Tibial artery (tissue), 4 donors: ENCODE measurements around the gene CFAP97.

Source experiments
- DNase-seq, 2 donors: peaks; one replicate each; pipeline ENCODE4 v3.0.0-alpha.2; 2019
- H3K27ac ChIP-seq, 2 donors: fragments of 200-600 bp; sonication (generic) in 1 of 2; 1 replicate in 1 of 2; 2 replicates in 1 of 2; pipeline ENCODE4 v1.5.1; 2018 to 2019; ENCODE audit warnings: mild to moderate bottlenecking in 1 of 2
- H3K27me3 ChIP-seq, 2 donors: fragments of 200-600 bp; sonication (generic) in 1 of 2; one replicate each; pipeline versions ENCODE4 v1.5.1 to v1.6.0; 2016 to 2019
- H3K36me3 ChIP-seq, 3 donors: fragments of 200-600 bp; sonication (generic) in 2 of 3; one replicate each; pipeline ENCODE4 v1.5.1; 2016 to 2019; ENCODE audit warnings: mild to moderate bottlenecking in 2 of 3
- H3K4me1 ChIP-seq, 4 donors: fragments of 200-600 bp; sonication (generic) in 2 of 4; 1 replicate in 3 of 4; 2 replicates in 1 of 4; pipeline ENCODE4 v1.5.1; 2016 to 2019
- H3K4me3 ChIP-seq, 2 donors: fragments of 200-600 bp; sonication (generic) in 1 of 2; 1 replicate in 1 of 2; 2 replicates in 1 of 2; pipeline ENCODE4 v1.5.1; 2018 to 2019; ENCODE audit warnings: mild to moderate bottlenecking in 2 of 2
- H3K9me3 ChIP-seq, 3 donors: fragments of 200-600 bp; sonication (generic) in 1 of 3; one replicate each; pipeline ENCODE4 v1.5.1; 2016 to 2019
- CTCF ChIP-seq, 2 experiments: fragments of 200-600 bp in 1 of 2; fragments of 450-650 bp in 1 of 2; IDR thresholded peaks; one replicate each; pipeline ENCODE4 v1.5.1; 2017 to 2019; ENCODE audit warnings: antibody characterized with exemption in 2 of 2, mild to moderate bottlenecking in 1 of 2, moderate library complexity in 1 of 2
- intact Hi-C: fragments of 100-400 bp; cut with DNase I; formaldehyde crosslinking; loops from one replicate; pipeline ENCODE4 v1.15.0; 2023; ENCODE audit warnings: low total_unique reads

Gene CFAP97

DNA sequence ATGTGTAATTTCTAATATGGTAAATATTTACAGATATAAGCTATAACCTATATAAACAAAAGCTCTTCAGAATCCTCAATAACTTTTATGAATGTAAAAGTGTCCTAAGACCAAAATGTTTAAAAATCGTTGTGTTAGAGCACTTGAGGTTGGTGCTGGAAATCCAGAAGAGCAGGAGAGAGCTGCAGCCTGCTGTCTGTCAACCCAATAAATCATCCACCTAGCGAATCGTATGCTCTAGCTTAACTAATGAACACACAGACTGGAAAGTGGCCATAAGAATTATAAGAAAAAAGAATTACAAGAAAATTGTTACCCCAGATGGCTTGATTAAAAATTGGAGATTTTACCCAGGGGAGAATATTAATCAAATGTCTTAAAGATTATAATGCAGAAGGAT is 17.0 kb downstream of the CFAP97 start:
- peaks cover 7 to 30% (median 18%) of the 10 kb centered on the region in 3 donors for H3K36me3 ChIP-seq
- H3K27ac ChIP-seq, result no peak overlapping the region
- H3K9me3 ChIP-seq, result no peaks in the 10 kb centered on the region
- no peak for TF ChIP-seq CTCF (IDR thresholded peaks at IDR 0.05)
- intact Hi-C loops, result loop anchor here (5.0 kb wide), 1 partner anchor 144 kb away; no protein-coding TSS in a partner anchor
- no peak overlapping the region for H3K4me3 ChIP-seq
- no peaks in the 10 kb centered on the region for H3K27me3 ChIP-seq
- peaks cover 0 to 17% (median 7%) of the 10 kb centered on the region in 4 donors for H3K4me1 ChIP-seq
- DNase-seq, result no peak

DNA sequence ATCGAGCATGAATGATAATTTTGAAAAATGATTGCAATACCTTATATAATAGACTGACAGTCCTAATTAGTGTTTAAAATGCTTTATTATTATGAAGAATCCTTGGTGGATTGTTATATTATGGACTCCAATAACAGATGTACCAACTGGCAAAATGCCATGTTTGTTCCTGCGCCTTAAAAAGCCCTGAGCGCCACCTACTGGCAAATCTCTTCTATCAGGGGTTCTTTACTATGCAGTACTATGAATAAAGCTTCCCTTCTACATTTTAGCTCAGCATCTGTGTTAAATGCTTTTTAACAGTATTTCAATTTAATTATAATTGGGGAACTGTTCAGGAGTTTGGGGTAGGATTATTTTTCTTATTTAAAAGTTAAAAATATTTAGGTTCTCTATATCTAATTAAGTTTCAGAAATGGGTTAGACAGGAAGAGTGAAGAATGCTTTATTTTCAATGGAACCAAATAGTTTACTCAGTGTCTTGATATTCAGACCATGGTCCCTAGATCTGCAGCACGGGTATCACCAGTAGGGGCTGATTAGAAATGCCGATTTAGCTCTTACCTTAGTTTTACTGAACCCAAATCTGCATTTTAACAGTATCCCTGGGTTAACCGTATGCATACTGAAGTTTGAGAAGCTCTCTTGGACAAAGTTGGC is 20.0 kb downstream of the CFAP97 start:
- Histone ChIP-seq H3K4me1 (peaks cover 0 to 39% (median 7%) of the 10 kb centered on the region in 4 donors), H3K27me3 (no peaks in the 10 kb centered on the region), H3K36me3 (peaks cover 6 to 16% (median 8%) of the 10 kb centered on the region in 3 donors), H3K27ac (peak overlapping the region in 1 of 2 donors; percentile 74), H3K9me3 (no peaks in the 10 kb centered on the region), H3K4me3 (no peak overlapping the region)
- intact Hi-C loops, result loop anchor here (5.0 kb wide), 1 partner anchor 41 kb away; the partner anchor contains the start of gene SLC25A4
- DNase-seq, result peak; percentile 87 to 89
- peak; percentile 75 to 84 for TF ChIP-seq CTCF (IDR thresholded peaks at IDR 0.05)

DNA sequence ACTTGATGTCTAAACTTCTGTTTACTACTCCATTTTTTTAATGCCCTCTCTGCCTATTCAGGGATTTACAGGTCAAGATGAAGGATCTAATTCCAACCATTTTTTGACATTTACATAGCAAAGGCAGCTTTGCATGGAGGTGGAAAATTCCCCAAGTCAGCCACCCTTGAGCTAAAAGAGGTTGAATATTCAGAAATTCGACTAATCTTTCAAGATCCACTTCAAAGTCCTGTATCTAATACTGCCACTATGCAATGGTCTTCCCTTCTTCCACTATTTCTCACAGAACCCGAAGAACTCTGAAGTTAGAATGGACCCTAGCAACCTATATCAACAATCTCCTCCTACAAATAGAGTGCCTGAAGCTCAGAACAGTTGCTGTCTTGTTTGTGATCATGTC is 21.6 kb downstream of the CFAP97 start:
- DNase-seq, result no peak
- Histone ChIP-seq H3K4me3 (no peak overlapping the region), H3K4me1 (peaks cover 0 to 43% (median 4%) of the 10 kb centered on the region in 4 donors), H3K27me3 (no peaks in the 10 kb centered on the region), H3K36me3 (peaks cover 0 to under 1% (median 0%) of the 10 kb centered on the region in 3 donors), H3K9me3 (no peaks in the 10 kb centered on the region), H3K27ac (peak overlapping the region; percentile 70 to 74)
- intact Hi-C loops, result loop anchor here (5.0 kb wide), 1 partner anchor 40 kb away; the partner anchor contains the start of gene SLC25A4
- TF ChIP-seq CTCF (IDR thresholded peaks at IDR 0.05), result no peak

- no peak overlapping the region for H3K4me3 ChIP-seq
- peak overlapping the region in 1 of 2 donors; percentile 74 for H3K27ac ChIP-seq
- intact Hi-C loops, result no loop called here
- DNase-seq, result no peak
- H3K27me3 ChIP-seq, result no peaks in the 10 kb centered on the region
- H3K4me1 ChIP-seq, result peaks cover 0 to 48% (median 4%) of the 10 kb centered on the region in 4 donors
- no peaks in the 10 kb centered on the region for H3K36me3 ChIP-seq
- H3K9me3 ChIP-seq, result no peaks in the 10 kb centered on the region
- TF ChIP-seq CTCF (IDR thresholded peaks at IDR 0.05), result no peak
Observed at GRCh38 chr4:185179488-185179887, 24.3 kb downstream of the CFAP97 start.

DNA sequence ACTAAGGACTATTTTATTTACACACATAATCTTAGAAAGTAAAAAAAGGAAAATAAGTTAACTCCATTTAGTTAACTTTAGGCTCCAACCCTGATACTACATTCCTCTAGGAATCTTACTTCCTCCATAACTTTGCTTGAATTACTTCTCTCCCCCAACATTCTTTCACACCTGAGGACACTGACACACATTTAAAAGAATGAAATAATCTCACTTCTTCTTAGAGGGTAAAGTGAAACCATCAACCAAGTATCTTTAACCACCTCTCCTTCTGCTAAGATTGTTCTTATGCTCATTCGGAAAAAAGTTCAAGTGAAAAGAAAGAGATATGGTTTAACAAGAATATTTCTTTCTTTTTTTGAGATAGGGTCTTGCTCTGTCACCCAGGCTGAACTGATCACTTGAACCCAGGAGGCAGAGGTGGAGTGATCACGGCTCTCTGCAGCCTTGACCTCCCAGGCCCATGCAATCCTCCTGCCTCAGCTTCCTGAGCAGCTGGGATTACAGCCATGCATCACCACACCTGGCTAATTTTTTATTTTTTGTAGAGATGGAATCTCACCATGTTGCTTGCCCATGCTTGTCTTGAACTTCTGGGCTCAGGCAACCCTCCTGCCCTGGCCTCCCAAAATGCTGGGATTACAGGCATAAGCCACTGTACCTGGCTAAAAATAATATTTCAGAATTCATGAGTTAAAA is 32.3 kb downstream of the CFAP97 start:
- peaks cover 3 to 27% (median 20%) of the 10 kb centered on the region in 3 donors for H3K36me3 ChIP-seq
- H3K4me3 ChIP-seq, result no peak overlapping the region
- H3K4me1 ChIP-seq, result peaks cover 0 to 24% (median 2%) of the 10 kb centered on the region in 4 donors
- H3K9me3 ChIP-seq, result no peaks in the 10 kb centered on the region
- TF ChIP-seq CTCF (IDR thresholded peaks at IDR 0.05), result no peak
- no peak overlapping the region for H3K27ac ChIP-seq
- H3K27me3 ChIP-seq, result no peaks in the 10 kb centered on the region
- no peak for DNase-seq
- intact Hi-C loops, result no loop called here
